SK-N-SH (cell line): ENCODE data around the gene MEIS2. TPM values are rescaled to one million over a fixed set of nuclear protein-coding genes. Genes with fewer than 3 reads are reported as not detected.

Experiments used
- CTCF ChIA-PET: fragments of 300-600, 350-600 bp; formaldehyde crosslinking; extraction: SDS; loops from one replicate; lab custom pipeline; 2021; lab: Yijun Ruan, JAX
- POLR2A ChIA-PET: fragments of 350-600 bp; sonication (Branson Sonifier 250); formaldehyde crosslinking; extraction: SDS; loops from one replicate; lab custom pipeline; 2020; ENCODE audit warnings: antibody characterized with exemption, inconsistent platforms; lab: Yijun Ruan, JAX
- DNase-seq: peaks from one replicate; pipeline ENCODE4 v3.0.0; 2012
- H2AFZ ChIP-seq: fragments of 200-600 bp; sonication (generic); 2 replicates; pipeline ENCODE4 v1.8.1; 2016; ENCODE audit warnings: antibody characterized with exemption, mild to moderate bottlenecking, low read depth
- H3F3A ChIP-seq: fragments of 200-600 bp; sonication (generic); replicated peaks from 2 replicates; pipeline ENCODE3; 2016; ENCODE audit warnings: antibody characterized with exemption, mild to moderate bottlenecking; ENCODE audit not compliant: insufficient read depth
- H3K27ac ChIP-seq, 2 experiments: fragments of 200-500 bp in 1 of 2; fragments of 200-600 bp in 1 of 2; sonication (Bioruptor generic) in 1 of 2; sonication (generic), shearing (Covaris generic) in 1 of 2; 2 replicates each; pipeline versions ENCODE4 v1.5.1 to v1.6.1; 2014 to 2016; ENCODE audit warnings: low read depth in 2 of 2, inconsistent platforms in 1 of 2, low read length in 1 of 2, mild to moderate bottlenecking in 1 of 2, mixed read lengths in 1 of 2
- H3K27me3 ChIP-seq: fragments of 200-600 bp; sonication (generic), shearing (Covaris generic); 2 replicates; pipeline ENCODE4 v1.6.1; 2016; ENCODE audit warnings: mixed run types; ENCODE audit not compliant: insufficient read depth
- H3K36me3 ChIP-seq, 2 experiments: fragments of 200-500 bp in 1 of 2; fragments of 200-600 bp in 1 of 2; sonication (Bioruptor generic) in 1 of 2; sonication (generic) in 1 of 2; replicated peaks in 1 of 2; 2 replicates each; pipeline versions ENCODE3 to v1.5.1; 2014 to 2016; ENCODE audit warnings: low read length in 1 of 2, mild to moderate bottlenecking in 1 of 2; ENCODE audit not compliant: insufficient read depth in 2 of 2, control insufficient read depth in 1 of 2
- H3K4me1 ChIP-seq, 2 experiments: fragments of 200-500 bp in 1 of 2; fragments of 200-600 bp in 1 of 2; sonication (Bioruptor generic) in 1 of 2; sonication (generic), shearing (Covaris generic) in 1 of 2; 2 replicates each; pipeline versions ENCODE4 v1.5.1 to v1.6.1; 2014 to 2016; ENCODE audit warnings: low read depth in 1 of 2, low read length in 1 of 2, mixed run types in 1 of 2; ENCODE audit not compliant: insufficient read depth in 2 of 2, control insufficient read depth in 1 of 2
- H3K4me2 ChIP-seq: fragments of 200-600 bp; sonication (generic), shearing (Covaris generic); 2 replicates; pipeline ENCODE4 v1.6.1; 2017; ENCODE audit warnings: mixed run types
- H3K4me3 ChIP-seq, 2 experiments: fragments of 200-500 bp in 1 of 2; fragments of 200-600 bp in 1 of 2; sonication (Bioruptor generic) in 1 of 2; sonication (generic), shearing (Covaris generic) in 1 of 2; 2 replicates each; pipeline versions ENCODE4 v1.5.1 to v1.8.1; 2014 to 2016; ENCODE audit warnings: low read depth in 2 of 2, inconsistent platforms in 1 of 2, low read length in 1 of 2, mild to moderate bottlenecking in 1 of 2, mixed read lengths in 1 of 2, moderate library complexity in 1 of 2
- H3K79me2 ChIP-seq: fragments of 200-600 bp; sonication (generic); 2 replicates; pipeline ENCODE4 v1.8.1; 2017; ENCODE audit warnings: mild to moderate bottlenecking; ENCODE audit not compliant: insufficient read depth
- H3K9ac ChIP-seq: fragments of 200-600 bp; sonication (generic); 2 replicates; pipeline ENCODE4 v1.6.1; 2017; ENCODE audit warnings: mixed run types
- H3K9me2 ChIP-seq: fragments of 200-600 bp; sonication (generic); 2 replicates; pipeline ENCODE4 v1.6.1; 2017; ENCODE audit warnings: mixed run types
- H3K9me3 ChIP-seq: fragments of 200-600 bp; sonication (generic); 2 replicates; pipeline ENCODE4 v1.6.1; 2017; ENCODE audit warnings: mixed run types, mild to moderate bottlenecking, moderate library complexity
- H4K20me1 ChIP-seq: fragments of 200-600 bp; sonication (generic); 2 replicates; pipeline ENCODE4 v1.6.1; 2017; ENCODE audit warnings: mild to moderate bottlenecking, mixed run types; ENCODE audit not compliant: insufficient read depth
- CTCF ChIP-seq: fragments of 200-600 bp; sonication (generic); IDR thresholded peaks from 2 replicates; pipeline ENCODE4 v1.6.1; 2017; ENCODE audit warnings: antibody characterized with exemption, mild to moderate bottlenecking, moderate library complexity
- FOSL2 ChIP-seq: IDR thresholded peaks from 2 replicates; pipeline ENCODE4 v1.4.0; 2012; ENCODE audit warnings: low read depth, mild to moderate bottlenecking, moderate library complexity, borderline replicate concordance
- NRF1 ChIP-seq: IDR thresholded peaks from 2 replicates; pipeline ENCODE4 v1.6.1; 2012; ENCODE audit warnings: low read depth, mild to moderate bottlenecking, low read length
- POLR2AphosphoS5 ChIP-seq: IDR thresholded peaks from 2 replicates; pipeline ENCODE4 v1.6.1; 2012; ENCODE audit warnings: low read depth, low read length
- RAD21 ChIP-seq: IDR thresholded peaks from 2 replicates; pipeline ENCODE4 v1.6.1; 2012; ENCODE audit warnings: mild to moderate bottlenecking, low read length
- RXRA ChIP-seq: IDR thresholded peaks from 2 replicates; pipeline ENCODE4 v1.4.0; 2012; ENCODE audit warnings: low read depth, mild to moderate bottlenecking, borderline replicate concordance
- SMC3 ChIP-seq: IDR thresholded peaks from 2 replicates; pipeline ENCODE4 v1.6.1; 2012; ENCODE audit warnings: low read depth, low read length, improper control_type of control experiment
- TEAD4 ChIP-seq: IDR thresholded peaks from 2 replicates; pipeline ENCODE4 v1.4.0; 2012; ENCODE audit warnings: mild to moderate bottlenecking, borderline replicate concordance; ENCODE audit not compliant: insufficient read depth
- YY1 ChIP-seq: IDR thresholded peaks from 2 replicates; pipeline ENCODE4 v1.4.0; 2012; ENCODE audit warnings: low read depth, mild to moderate bottlenecking
- WGBS: methylation state at CpG from one replicate; pipeline ENCODE4 v1.1.6; 2017; ENCODE audit warnings: low lambda C conversion rate; 5-methylcytosine and 5-hydroxymethylcytosine counted together
- polyA plus RNA-seq, 3 experiments: library from polyadenylated mRNA; depleted of rRNA; stranded (reverse); fragments of >200 nt; gene quantifications; 2 replicates each; pipeline ENCODE4 v1.2.3, GENCODE V29; 2012
- TF ChIP-seq, protein P1 (sequence below): fragments of 150-350 bp; IDR thresholded peaks from 2 replicates; pipeline ENCODE4 v1.6.1; 2017; ENCODE audit warnings: antibody characterized with exemption, low read length, low read depth, borderline replicate concordance
- TF ChIP-seq, protein P2 (sequence below): fragments of 150-350 bp; IDR thresholded peaks from 2 replicates; pipeline ENCODE4 v1.6.1; 2016; ENCODE audit warnings: mild to moderate bottlenecking, low read depth, low read length
- TF ChIP-seq, protein P3 (sequence below): IDR thresholded peaks from 2 replicates; pipeline ENCODE4 v1.4.0; 2012; ENCODE audit warnings: low read depth

The MEIS2 gene
- polyA plus RNA-seq, 1 of the 3 experiments (the other 2 are of a cell fraction) = 146 TPM

- no peak for TF ChIP-seq CTCF
- TF ChIP-seq TEAD4 = no peak
- TF ChIP-seq, protein P1, sequence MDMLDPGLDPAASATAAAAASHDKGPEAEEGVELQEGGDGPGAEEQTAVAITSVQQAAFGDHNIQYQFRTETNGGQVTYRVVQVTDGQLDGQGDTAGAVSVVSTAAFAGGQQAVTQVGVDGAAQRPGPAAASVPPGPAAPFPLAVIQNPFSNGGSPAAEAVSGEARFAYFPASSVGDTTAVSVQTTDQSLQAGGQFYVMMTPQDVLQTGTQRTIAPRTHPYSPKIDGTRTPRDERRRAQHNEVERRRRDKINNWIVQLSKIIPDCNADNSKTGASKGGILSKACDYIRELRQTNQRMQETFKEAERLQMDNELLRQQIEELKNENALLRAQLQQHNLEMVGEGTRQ = no peak
- TF ChIP-seq FOSL2 = no peak
- no peak for TF ChIP-seq RAD21
- no peak for TF ChIP-seq RXRA
- no peak for TF ChIP-seq SMC3
- TF ChIP-seq NRF1 = no peak
These were observed 159.6 kb downstream of the MEIS2 start (continued) for GRCh38 chr15:36940636-36941260.

DNA sequence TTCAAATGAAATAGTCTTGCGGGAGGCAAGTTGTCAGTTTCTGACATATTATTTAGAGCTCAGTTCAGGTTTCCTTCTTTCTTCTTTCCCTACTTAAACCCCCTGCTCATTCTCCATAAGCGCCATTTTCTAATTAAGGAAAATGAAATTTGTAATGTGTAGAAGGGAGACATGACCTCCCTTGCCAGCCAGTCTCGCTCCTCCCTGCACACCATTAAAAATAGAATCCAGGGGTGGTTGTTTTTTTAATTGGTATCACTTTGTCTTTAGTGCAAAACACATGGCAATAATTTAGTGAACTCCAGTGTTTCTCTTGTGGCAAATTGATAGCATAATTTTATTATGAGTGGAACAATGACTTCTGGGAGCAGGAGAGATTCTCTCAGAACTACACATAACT, 160.1 kb downstream of the MEIS2 start:
- ChIA-PET CTCF (no interaction called here), POLR2A (no interaction called here)
- Histone ChIP-seq H3F3A (peaks cover 15% of the 10 kb centered on the region), H3K4me2 (no peak overlapping the region), H3K27me3 (no peaks in the 10 kb centered on the region), H3K79me2 (peaks cover 67% of the 10 kb centered on the region), H2AFZ (no peak overlapping the region), H3K27ac (peak overlapping the region in 1 of 2 experiments; percentile 58; a peak in 2 of 4 replicates), H3K4me1 (peaks cover 0 to 33% of the 10 kb centered on the region in 2 experiments; a peak in 2 of 4 replicates), H3K4me3 (no peak overlapping the region), H3K9ac (no peak overlapping the region), H3K9me2 (no peaks in the 10 kb centered on the region), H3K9me3 (no peaks in the 10 kb centered on the region), H3K36me3 (peaks cover 65 to 94% of the 10 kb centered on the region in 2 experiments), H4K20me1 (peaks cover 9% of the 10 kb centered on the region; the same call in 1 of the 2 replicates)
- 96% methylated on average over 3 of the region's 3 CpGs for WGBS
- no peak for DNase-seq
- TF ChIP-seq POLR2AphosphoS5 (no peak), YY1 (no peak)
- TF ChIP-seq, protein P2, sequence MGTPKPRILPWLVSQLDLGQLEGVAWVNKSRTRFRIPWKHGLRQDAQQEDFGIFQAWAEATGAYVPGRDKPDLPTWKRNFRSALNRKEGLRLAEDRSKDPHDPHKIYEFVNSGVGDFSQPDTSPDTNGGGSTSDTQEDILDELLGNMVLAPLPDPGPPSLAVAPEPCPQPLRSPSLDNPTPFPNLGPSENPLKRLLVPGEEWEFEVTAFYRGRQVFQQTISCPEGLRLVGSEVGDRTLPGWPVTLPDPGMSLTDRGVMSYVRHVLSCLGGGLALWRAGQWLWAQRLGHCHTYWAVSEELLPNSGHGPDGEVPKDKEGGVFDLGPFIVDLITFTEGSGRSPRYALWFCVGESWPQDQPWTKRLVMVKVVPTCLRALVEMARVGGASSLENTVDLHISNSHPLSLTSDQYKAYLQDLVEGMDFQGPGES = no peak
- TF ChIP-seq, protein P3, sequence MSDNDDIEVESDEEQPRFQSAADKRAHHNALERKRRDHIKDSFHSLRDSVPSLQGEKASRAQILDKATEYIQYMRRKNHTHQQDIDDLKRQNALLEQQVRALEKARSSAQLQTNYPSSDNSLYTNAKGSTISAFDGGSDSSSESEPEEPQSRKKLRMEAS = no peak
- TF ChIP-seq, protein P1 = no peak
